KMS-11 (cell line): ENCODE data around the gene CDADC1.

ENCODE experiments used
- H2AFZ ChIP-seq: fragments of 200-600 bp; sonication (generic); 2 replicates; pipeline ENCODE4 v1.6.1; 2016; ENCODE audit warnings: antibody characterized with exemption, mixed run types, low read depth
- H3K27ac ChIP-seq: fragments of 200-600 bp; sonication (generic); 2 replicates; pipeline ENCODE4 v1.6.1; 2016; ENCODE audit warnings: mild to moderate bottlenecking, mixed run types
- H3K27me3 ChIP-seq: fragments of 200-600 bp; sonication (generic); 2 replicates; pipeline ENCODE4 v1.6.1; 2017; ENCODE audit warnings: mild to moderate bottlenecking, low read depth, mixed run types, moderate library complexity; ENCODE audit not compliant: insufficient read depth
- H3K36me3 ChIP-seq: fragments of 200-600 bp; sonication (generic); 2 replicates; pipeline ENCODE4 v1.6.1; 2017; ENCODE audit warnings: mild to moderate bottlenecking, mixed run types; ENCODE audit not compliant: insufficient read depth
- H3K4me1 ChIP-seq: fragments of 200-600 bp; sonication (generic); 2 replicates; pipeline ENCODE4 v1.6.1; 2016; ENCODE audit warnings: mild to moderate bottlenecking, low read depth, mixed run types; ENCODE audit not compliant: poor library complexity, severe bottlenecking
- H3K4me2 ChIP-seq: fragments of 200-600 bp; sonication (generic); 2 replicates; pipeline ENCODE4 v1.7.0; 2016; ENCODE audit warnings: mild to moderate bottlenecking, mixed run types
- H3K4me3 ChIP-seq: fragments of 200-600 bp; sonication (generic); IDR thresholded peaks from 2 replicates; pipeline ENCODE4 v1.6.1; 2017; ENCODE audit warnings: low read depth, low read length, mixed read lengths; ENCODE audit not compliant: insufficient read depth
- H3K79me2 ChIP-seq: fragments of 200-600 bp; sonication (generic); 2 replicates; pipeline ENCODE4 v1.6.1; 2016; ENCODE audit warnings: low read depth, mixed run types; ENCODE audit not compliant: insufficient read depth
- H3K9ac ChIP-seq: fragments of 200-600 bp; sonication (generic); 2 replicates; pipeline ENCODE4 v1.6.1; 2016; ENCODE audit warnings: mild to moderate bottlenecking, mixed run types
- H4K20me1 ChIP-seq: fragments of 200-600 bp; sonication (generic); 2 replicates; pipeline ENCODE4 v1.6.1; 2016; ENCODE audit warnings: mild to moderate bottlenecking, mixed run types; ENCODE audit not compliant: insufficient read depth
- TF ChIP-seq, protein P1 (sequence below): fragments of 200-600 bp; sonication (generic); conservative IDR thresholded peaks from 2 replicates; pipeline ENCODE4 v1.6.1; 2017; ENCODE audit warnings: low read depth, mild to moderate bottlenecking, antibody characterized with exemption, low read length, moderate library complexity, mixed read lengths

CDADC1 gene

DNA sequence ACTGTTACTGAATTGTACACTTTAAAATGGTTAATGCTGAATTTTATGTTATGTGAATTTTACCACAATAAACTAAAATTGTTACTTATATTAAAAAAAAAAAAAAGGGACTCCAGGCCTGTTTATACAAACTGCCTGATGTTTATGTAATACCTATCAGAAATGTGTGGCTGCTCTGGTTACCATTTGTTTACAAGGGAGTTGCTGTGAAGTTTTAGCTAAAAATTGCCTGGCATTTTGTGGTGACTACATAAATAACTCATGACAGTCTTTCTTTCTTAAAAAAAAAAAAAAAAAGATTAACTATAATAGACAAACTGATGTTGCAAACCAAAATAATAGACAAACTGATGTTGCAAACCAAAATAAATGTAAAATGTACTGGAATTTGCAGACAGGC lies 71.8 kb downstream of the CDADC1 start:
- Histone ChIP-seq H3K4me1 (no peaks in the 10 kb centered on the region), H3K27me3 (no peaks in the 10 kb centered on the region), H3K4me2 (no peak overlapping the region), H3K79me2 (no peaks in the 10 kb centered on the region), H3K36me3 (no peaks in the 10 kb centered on the region), H3K27ac (no peak overlapping the region), H4K20me1 (no peaks in the 10 kb centered on the region), H3K9ac (no peak overlapping the region), H3K4me3 (no peak overlapping the region), H2AFZ (no peak overlapping the region)
- TF ChIP-seq, protein P1, sequence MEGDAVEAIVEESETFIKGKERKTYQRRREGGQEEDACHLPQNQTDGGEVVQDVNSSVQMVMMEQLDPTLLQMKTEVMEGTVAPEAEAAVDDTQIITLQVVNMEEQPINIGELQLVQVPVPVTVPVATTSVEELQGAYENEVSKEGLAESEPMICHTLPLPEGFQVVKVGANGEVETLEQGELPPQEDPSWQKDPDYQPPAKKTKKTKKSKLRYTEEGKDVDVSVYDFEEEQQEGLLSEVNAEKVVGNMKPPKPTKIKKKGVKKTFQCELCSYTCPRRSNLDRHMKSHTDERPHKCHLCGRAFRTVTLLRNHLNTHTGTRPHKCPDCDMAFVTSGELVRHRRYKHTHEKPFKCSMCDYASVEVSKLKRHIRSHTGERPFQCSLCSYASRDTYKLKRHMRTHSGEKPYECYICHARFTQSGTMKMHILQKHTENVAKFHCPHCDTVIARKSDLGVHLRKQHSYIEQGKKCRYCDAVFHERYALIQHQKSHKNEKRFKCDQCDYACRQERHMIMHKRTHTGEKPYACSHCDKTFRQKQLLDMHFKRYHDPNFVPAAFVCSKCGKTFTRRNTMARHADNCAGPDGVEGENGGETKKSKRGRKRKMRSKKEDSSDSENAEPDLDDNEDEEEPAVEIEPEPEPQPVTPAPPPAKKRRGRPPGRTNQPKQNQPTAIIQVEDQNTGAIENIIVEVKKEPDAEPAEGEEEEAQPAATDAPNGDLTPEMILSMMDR: no peak

DNA sequence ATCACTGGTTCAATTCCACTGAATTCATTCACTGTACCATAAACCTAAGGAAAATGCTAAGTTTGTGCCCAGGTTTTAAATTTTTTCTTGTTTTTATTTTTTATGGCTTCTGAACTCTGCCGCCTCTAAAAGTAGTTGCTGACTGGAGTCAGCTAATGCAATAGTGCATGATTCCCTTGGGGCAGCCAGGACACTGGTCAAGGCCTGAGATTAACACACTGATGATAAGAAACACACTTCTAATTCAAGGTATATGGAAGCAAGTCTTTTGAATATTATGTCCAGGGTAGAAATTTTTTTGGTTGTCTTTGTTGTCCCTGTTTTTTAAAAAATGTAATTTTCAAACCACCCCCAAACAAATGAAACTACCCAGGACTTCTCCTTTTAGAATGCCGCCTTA lies 72.2 kb downstream of the CDADC1 start:
- Histone ChIP-seq H3K4me3 (no peak overlapping the region), H4K20me1 (no peaks in the 10 kb centered on the region), H3K27me3 (no peaks in the 10 kb centered on the region), H3K79me2 (no peaks in the 10 kb centered on the region), H3K27ac (no peak overlapping the region), H3K4me1 (no peaks in the 10 kb centered on the region), H3K4me2 (no peak overlapping the region), H3K9ac (no peak overlapping the region), H2AFZ (no peak overlapping the region), H3K36me3 (no peaks in the 10 kb centered on the region)
- TF ChIP-seq, protein P1: no peak

DNA sequence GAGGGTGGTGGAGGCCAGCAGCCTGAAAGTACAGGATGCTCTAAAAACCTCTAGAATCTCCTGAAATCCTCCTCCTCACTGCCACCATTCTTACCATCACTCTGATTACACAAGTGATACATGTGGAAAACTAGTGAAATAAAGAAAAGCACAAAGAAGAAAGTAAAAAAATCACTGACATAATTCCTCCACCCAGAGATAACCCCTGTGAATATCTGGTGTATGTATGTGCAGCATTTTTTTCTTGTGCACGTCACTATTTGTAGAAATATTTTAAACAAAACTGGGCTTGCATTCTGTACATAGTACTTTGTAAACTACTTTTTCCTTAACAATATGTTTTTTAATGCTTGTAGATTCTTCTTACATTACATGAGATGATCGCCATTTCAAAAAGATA lies 73.2 kb downstream of the CDADC1 start:
- Histone ChIP-seq H3K9ac (no peak overlapping the region), H3K4me3 (no peak overlapping the region), H3K36me3 (no peaks in the 10 kb centered on the region), H2AFZ (no peak overlapping the region), H3K79me2 (no peaks in the 10 kb centered on the region), H3K4me1 (no peaks in the 10 kb centered on the region), H4K20me1 (no peaks in the 10 kb centered on the region), H3K27me3 (no peaks in the 10 kb centered on the region), H3K4me2 (no peak overlapping the region), H3K27ac (no peak overlapping the region)
- TF ChIP-seq, protein P1: no peak

DNA sequence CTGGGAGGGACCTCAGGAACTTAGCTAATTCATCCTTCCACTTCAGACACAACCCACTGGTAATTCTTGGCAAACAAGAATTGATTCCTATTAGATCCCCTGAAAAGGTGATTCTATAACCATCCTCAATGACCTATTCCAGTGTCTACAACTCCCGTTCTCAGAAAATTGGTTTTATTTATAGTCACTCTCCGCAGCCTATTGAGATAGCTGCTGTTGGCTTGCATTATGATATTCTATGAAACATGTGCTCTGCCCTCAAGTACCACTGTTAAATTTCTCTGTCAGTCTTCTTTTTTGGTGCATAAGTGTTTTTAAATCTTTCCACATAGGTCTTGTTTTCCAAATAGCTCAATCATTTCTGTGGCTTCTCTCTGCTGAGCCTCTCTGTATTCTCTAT lies 75.0 kb downstream of the CDADC1 start:
- Histone ChIP-seq H3K4me3 (no peak overlapping the region), H3K27ac (no peak overlapping the region), H3K4me2 (no peak overlapping the region), H4K20me1 (no peaks in the 10 kb centered on the region), H3K4me1 (no peaks in the 10 kb centered on the region), H3K27me3 (no peaks in the 10 kb centered on the region), H3K79me2 (no peaks in the 10 kb centered on the region), H2AFZ (no peak overlapping the region), H3K36me3 (no peaks in the 10 kb centered on the region), H3K9ac (no peak overlapping the region)
- TF ChIP-seq, protein P1: no peak

DNA sequence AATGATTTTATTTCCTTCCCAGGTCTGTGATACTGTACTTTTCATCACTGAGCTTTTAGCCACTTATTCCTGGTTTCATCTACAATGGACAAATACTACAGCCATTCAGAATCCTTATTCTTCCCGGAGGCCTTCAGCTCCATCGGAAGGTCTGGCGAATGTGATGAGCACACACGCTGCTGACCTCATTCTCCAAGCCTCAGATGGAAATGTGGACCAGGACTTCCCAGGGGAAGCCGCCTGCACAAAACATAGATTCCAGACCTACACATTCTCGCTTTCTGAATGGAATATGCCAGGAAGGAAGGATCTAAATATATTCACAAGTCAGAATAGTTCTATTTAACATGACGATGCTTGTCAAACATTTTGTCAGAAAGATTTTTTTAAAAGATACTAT lies 75.6 kb downstream of the CDADC1 start:
- no peaks in the 10 kb centered on the region for H3K79me2 ChIP-seq
- H3K27me3 ChIP-seq: no peaks in the 10 kb centered on the region
- TF ChIP-seq, protein P1: no peak
- no peaks in the 10 kb centered on the region for H3K36me3 ChIP-seq
- no peak overlapping the region for H3K9ac ChIP-seq
- H3K27ac ChIP-seq: no peak overlapping the region
- H4K20me1 ChIP-seq: no peaks in the 10 kb centered on the region
- no peaks in the 10 kb centered on the region for H3K4me1 ChIP-seq
- no peak overlapping the region for H2AFZ ChIP-seq
- H3K4me2 ChIP-seq: no peak overlapping the region
- H3K4me3 ChIP-seq: no peak overlapping the region
